Raji (cell line): ENCODE results near the gene MGAT1.

Experiments
- POLR2A ChIP-seq: IDR thresholded peaks from 2 replicates; pipeline ENCODE4 v1.6.1; 2011; ENCODE audit warnings: low read depth, low read length, control low read depth; ENCODE audit not compliant: insufficient read depth

The MGAT1 gene

GRCh38 chr5:180784497-180785097, 18.0 kb downstream of the MGAT1 start:
- no peak for TF ChIP-seq POLR2A

- TF ChIP-seq POLR2A, result no peak
Observed at GRCh38 chr5:180783340-180784052, 19.1 kb downstream of the MGAT1 start.

DNA sequence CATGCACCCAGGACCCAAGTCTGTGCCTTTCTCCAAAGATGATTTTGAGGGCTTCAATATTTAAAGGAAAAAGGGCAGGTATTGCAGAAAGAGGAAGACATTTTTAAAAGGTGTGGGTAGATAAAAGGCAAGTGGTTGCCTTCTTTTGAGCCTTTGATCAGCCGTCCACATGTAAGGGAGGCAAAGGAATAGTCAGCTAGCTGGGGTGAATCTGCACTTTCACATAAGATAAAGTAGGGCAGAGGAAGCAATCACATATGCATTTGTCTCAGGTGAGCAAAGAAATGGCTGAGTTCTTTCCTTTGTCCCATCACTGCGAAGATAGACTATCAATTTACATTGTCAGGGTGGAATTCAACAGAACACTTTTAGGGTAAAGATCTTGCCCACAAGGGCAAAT, 19.9 kb downstream of the MGAT1 start:
- no peak for TF ChIP-seq POLR2A

DNA sequence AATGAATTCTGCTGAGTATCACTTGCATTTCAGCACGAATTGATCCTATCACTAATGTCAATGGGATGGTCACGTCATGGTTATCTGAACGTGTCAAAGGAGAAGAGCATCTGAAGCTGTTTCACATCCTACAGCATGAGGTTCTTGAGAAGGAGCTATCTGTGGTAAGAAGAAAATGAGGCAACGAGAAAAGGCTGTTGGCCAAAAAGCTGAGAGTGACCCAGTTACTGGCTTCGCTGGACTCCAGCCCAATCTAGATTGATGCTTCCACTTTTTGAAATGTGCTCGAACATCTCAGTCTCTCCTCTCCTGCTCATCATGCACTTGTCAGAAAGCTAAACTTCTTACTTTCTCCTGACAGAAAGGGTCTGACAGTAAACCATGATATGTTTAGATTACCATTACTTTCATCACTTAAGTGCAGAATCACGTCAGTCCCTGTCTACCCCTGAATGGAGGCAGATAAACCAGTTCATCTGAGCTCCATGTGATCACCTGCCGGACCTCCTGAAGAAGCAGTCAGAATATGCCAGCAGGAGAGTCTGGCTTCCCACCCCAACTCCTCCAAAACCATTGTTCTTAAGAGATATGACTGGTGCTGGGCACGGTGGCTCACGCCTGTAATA, 22.5 kb downstream of the MGAT1 start:
- TF ChIP-seq POLR2A, result no peak

- no peak for TF ChIP-seq POLR2A
Observed at GRCh38 chr5:180777475-180777874, 25.1 kb downstream of the MGAT1 start.

DNA sequence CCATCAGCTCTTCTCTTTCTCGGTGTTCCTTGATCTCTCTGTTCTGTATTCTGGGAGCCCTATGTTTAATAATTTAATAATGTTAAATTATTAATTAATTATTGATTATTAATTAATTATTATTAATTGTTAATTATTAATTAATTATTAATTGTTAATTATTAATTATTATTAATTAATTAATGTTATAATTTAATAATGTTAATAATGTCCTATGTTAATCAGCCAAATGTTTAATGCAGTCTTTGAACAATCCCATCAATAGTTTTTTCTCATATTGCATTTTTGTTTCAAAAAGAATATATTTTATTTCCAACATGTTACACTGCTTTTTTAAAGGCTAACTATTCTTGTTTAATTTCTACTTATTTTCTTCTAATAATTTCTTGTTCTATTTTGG, 26.2 kb downstream of the MGAT1 start:
- TF ChIP-seq POLR2A, result no peak

GRCh38 chr5:180775624-180776023, 27.0 kb downstream of the MGAT1 start:
- TF ChIP-seq POLR2A, result no peak

DNA sequence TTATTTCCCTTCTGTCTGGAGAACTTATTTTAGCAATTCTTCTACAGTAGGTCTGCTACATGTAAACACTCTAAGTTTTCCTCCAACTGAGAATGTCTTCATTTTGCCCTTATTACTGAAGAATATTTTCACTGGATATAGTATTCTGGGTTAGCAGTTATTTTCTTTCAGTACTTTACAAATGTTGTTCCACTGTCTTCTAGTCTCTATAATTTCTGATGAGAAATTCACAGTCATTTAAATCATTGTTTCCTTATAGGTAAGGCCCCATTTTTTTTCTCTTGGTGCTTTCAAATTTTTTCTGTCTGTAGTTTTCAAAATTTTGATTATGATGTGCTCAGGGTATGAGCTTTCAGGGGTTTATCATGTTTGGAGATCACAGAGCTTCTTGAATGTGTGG, 30.8 kb downstream of the MGAT1 start:
- no peak for TF ChIP-seq POLR2A

DNA sequence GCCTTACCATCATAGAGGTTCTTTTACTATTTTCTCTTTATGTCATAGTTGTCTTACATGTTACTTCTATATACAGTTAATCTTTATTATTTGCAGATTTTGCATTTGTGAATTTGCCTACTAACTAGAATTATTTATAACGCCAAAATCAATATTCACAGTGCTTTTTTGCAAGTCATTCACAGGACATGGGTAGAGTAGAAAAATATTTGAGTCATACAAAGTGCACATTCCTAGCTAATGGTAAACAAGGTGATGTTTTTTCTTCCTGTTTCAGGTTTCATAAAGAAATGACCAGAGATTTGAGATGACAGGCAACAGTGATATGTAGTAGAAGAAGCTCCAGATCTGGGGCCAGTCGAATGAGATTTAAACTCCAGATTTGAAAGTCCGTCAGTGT, 32.8 kb downstream of the MGAT1 start:
- no peak for TF ChIP-seq POLR2A

GRCh38 chr5:180755601-180756000, 47.0 kb downstream of the MGAT1 start:
- no peak for TF ChIP-seq POLR2A

- TF ChIP-seq POLR2A, result no peak
Observed at GRCh38 chr5:180744253-180744652, 58.4 kb downstream of the MGAT1 start.

- no peak for TF ChIP-seq POLR2A
Observed at GRCh38 chr5:180742727-180743126, 59.9 kb downstream of the MGAT1 start.

- TF ChIP-seq POLR2A, result no peak
Observed at GRCh38 chr5:180739958-180740357, 62.6 kb downstream of the MGAT1 start, which contains the start of gene OR2Y1. Gene OR2Y1 (minus strand): TSS chr5:180740058. CDS start chr5:180740058, 0 bp downstream.

DNA sequence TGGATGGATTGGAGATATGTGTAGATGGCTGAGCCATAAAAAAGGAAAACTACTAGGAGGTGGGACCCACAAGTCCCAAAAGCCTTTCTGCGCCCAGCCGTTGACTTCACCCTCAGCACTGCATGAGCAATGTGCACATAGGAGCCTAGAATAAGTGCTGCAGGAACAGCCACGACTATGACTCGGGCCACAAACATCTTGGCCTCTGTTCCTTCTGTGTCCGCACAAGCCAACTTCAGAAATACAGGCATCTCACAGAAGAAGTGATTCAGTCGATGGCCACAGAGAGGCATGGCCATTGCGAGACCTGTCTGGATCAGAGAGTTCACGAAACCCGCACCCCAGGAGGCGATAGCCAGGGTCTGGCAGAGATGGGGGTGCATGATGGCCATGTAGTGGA, 63.3 kb downstream of the MGAT1 start:
- TF ChIP-seq POLR2A, result no peak

DNA sequence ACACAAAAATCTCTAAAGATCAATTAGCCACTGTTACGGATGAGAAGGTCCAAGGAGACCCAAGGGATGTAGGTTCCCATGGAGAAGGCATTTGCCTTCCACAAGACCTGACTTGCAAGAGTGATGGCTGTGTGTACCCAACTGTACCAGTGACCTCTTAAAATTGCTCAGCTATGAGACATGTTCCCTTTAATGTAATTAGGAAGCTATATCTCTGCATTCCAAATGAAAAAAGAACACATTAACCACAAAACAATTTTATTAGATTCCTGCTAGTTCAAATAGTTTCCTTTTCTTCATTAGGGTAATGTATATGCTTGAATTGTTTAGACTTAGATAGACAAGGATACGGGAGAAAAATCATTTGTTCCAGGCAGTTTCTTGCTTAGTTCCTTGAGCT, 66.1 kb downstream of the MGAT1 start:
- TF ChIP-seq POLR2A, result no peak
